IPS-11a (cell line): ENCODE measurements around the gene CLDND2.
A peak's percentile ranks its signal among the peaks of the same experiment; 100 is the strongest.

Source experiments
- H3K4me3 ChIP-seq: one replicate; pipeline ENCODE4 v1.5.1; 2013; ENCODE audit warnings: low read depth, low read length, control low read depth

The CLDND2 gene

DNA sequence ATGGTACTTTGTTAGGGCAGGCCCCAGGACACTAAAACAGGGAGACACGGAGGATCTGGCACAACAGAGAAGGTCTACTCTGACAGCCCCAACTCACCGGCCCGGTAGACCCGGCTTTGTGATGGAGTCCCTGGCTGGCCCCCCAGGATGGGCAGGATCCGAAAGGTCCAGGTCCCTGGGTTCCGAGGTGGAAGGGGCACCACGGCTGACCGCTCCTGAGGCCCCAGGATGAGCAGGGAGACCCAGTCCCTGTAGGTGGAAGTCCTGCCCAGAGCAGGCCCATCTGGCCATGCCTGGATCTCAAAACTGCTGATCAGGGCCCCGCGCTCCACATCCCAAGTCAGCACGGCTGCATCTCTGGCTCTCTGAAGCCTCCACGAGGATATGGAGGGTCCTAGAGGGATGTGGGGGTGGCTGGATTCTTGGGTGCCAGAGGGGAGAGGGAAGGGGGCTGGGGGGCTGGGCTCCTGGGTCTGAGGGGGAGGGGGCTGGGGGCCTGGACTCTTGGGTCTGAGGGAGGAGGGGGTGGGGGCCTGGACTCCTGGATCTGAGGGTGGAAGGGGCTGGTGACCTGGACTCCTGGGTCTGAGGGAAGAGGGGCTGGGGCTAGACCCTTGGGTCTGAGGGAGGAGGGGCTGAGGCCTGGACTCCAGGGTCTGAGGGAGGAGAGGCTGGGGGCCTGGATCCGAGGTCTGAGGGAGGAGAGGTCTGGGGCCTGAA is 31.5 kb downstream of the CLDND2 start:
- no peak overlapping the region for H3K4me3 ChIP-seq

DNA sequence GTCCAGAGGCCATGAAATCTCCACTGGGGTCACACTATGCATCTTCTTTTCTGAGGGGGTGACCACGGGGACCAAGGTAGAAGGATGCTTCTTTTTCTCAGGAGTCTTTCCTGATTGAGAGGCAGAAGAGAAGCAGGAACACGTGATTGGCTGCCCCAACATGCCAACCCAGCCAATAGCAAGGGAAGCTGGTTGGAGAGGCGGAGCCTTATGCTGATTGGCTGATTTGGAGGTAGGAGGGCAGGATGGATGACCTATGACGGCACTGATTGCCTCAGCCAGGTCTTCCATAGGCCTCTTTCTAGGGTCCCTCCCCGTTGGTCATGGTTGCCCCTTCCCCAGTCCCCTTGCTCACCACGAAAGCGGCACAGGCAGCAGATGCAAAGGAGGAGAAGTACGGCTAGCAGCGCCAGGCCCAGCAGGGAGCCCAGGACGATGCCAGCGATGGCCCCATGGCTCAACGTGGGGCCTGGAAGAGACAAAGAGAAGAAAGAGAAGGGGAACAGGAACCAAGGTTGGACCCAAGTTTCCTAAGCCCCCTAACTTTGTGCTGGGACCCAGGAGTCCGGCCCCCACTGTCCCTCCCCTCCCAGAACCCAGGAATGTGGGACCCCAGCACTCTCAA is 34.9 kb downstream of the CLDND2 start:
- no peak overlapping the region for H3K4me3 ChIP-seq

DNA sequence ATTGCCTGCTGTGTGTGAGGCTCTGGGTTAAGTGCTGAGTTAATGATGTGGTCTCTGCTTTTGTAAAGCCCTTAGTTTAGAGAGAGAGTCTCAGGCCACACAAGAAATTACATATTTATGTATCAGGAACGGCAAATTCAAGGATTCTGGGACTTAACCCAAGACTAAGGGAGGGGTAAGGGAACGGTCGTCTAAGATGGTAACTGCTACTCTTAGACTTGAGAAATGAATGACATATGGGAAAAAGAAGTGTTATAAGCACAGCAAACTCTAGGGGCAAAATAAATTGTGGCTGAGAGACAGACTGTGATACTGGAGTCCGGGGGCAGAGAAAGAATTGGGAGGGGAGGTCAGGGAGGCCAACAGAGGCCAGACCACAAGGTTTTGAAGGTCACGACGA is 37.1 kb downstream of the CLDND2 start:
- no peak overlapping the region for H3K4me3 ChIP-seq

DNA sequence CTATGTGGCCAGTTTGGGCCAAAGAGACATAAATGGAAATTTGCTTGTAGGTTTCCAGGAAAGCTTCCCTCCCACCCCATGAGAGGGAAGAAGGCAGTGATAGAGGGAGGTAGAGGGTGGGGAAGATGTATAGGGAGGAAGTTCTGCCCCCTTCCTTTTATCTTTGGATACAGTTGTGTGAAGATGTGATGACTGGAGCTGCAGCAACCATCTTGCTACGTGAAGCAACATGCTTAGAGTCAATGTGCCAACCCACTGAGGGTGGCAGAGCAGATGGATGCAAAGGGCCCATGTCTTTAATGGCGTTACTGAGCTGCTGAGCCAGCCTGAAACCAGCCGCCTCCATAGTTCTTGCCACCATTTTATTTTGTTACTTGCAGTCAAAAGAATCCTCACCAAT is 37.6 kb downstream of the CLDND2 start:
- no peak overlapping the region for H3K4me3 ChIP-seq

DNA sequence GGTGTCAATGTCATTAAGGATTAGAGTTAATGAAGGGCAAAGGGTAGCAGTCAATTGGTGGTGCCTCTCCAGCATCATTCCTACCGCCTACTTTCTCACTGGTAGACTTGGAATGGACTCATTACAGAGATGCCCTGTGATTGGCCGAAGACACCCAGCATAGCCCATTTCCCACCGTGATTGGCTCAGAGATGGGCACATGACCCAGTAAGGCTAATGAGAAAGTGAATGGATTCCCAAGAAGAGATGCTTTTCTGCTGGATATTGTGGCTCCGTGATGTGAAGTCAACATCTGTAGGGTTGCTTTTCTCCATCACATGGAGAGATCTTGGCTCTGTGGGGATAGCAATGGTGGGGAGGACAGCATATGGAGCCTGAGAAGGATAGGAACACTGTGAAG is 38.4 kb downstream of the CLDND2 start:
- no peak overlapping the region for H3K4me3 ChIP-seq

DNA sequence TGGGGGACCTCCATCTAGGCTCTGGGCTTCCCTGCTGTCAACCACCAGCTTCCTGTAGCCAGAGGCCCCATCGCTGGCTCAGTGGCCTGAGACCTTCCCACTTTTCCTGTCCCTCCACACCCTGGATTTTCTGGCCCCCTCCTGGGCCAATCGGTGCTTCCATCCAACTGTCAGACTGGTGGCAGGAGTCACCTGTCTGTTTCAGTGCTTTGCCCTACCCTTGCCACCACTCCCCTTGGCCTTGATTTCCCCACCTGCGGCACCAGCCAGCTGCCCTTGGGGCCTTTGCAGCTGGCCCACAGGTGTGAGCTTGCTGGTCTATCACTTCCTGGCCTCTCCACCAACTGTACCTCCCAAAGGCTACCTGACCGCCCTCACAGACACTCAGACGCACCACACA is 39.4 kb downstream of the CLDND2 start:
- H3K4me3 ChIP-seq = no peak overlapping the region

DNA sequence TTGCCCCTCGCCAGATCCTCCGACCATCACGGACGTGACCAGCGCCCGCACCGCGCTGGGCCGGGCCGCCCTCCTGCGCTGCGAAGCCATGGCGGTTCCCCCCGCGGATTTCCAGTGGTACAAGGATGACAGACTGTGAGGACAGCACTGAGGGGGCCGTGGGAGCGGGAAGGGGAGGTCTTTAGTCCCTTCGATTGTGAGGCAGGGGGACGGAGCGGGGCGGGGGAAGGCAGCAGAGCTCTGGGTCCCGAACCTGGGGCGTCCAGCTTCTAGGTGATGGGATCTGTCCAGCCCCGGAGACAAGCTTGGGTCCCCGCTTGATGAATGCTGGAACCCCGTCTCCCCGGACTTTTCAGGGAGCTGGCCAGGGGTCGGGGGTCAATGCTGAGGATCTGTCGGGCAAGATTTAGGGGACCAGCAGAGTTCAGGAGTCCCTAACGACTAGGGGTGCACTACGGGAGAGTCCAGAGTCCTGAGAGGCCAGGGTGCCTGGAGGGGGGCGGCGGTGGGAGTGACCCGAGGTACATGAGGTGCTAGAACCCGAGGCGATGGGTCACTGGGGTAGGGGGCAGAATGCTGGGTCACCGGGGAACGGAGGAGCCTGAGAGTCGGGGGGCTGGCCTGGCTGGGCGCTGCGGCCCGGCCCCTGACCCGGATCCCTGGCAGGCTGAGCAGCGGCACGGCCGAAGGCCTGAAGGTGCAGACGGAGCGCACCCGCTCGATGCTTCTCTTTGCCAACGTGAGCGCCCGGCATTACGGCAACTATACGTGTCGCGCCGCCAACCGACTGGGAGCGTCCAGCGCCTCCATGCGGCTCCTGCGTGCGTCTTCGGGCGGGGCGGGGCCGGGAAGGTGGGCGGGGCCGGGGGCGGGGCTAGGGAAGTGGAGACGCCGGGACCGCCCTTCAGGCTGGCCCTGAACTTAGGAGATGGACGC is 41.5 kb downstream of the CLDND2 start:
- H3K4me3 ChIP-seq = peak overlapping the region; percentile 39

DNA sequence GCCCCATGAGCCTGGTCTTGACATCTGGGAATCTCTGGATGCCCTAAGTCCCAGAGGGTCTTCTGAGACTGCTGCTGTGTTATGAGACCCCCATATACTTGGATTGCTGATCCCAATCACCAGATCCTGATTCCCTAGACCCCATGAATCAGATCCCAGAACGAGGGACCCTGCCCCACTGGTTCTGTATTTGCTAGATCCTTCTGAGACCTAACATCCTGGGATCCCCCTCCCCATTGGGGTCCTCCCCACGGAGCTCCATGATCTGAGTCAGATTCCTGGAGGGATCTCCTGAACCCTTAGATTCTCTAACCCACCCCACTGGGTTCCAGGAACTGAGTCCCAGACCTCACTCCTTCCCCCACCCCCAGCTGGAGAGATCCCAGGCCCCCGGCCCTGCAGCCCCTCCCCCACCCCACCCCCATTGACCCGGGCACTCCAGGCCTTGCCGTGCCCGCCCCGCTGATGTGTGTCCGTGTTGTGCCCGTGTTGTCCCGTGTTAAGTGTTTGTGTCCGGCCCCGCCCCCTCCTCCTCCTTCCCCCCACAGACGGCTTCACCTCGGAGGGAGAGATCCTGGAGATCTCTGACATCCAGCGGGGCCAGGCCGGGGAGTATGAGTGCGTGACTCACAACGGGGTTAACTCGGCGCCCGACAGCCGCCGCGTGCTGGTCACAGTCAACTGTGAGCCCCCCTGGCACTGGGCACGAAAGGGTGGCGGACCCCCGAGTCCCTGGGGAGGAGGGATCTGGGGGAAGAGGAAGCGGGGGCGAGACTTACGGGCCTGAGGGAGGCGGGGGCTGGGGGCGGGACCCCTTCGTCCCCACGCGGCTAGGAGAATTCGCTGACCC is 42.4 kb downstream of the CLDND2 start:
- H3K4me3 ChIP-seq = no peak overlapping the region

DNA sequence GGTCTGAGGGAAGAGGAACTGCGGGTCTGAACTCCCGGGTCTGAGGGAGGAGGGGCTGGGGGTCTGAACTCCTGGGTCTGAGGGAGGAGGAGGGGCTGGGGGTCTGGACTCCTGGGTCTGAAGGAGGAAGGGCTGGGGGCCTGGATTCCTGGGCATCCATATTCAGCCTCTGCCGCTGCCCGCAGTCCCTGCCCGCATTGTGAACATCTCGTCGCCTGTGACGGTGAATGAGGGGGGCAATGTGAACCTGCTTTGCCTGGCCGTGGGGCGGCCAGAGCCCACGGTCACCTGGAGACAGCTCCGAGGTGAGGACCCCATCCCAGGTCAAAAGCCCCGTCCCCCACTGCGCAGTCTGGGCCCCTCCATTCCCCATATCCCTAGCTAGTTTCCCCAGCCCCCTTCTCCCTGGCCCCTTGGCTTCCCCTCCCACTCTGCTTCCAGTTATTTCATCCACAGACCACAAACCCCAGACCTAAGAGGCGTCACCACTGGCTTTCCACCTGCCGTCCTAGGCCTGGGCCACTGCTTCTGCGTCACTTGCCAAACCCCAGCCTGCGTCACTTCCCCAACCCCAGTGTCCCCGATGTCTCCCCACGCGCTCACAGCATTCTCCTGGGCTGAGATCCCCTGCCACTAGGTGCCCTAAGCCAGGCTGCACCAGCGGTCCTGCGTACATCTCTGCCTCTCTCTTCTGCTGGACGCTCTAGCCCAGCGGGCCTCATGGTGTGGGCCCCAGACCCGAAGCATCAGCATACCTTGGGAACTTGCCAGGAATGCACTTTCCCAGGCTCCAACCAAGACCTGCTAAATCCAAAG is 43.4 kb downstream of the CLDND2 start:
- H3K4me3 ChIP-seq = no peak overlapping the region

DNA sequence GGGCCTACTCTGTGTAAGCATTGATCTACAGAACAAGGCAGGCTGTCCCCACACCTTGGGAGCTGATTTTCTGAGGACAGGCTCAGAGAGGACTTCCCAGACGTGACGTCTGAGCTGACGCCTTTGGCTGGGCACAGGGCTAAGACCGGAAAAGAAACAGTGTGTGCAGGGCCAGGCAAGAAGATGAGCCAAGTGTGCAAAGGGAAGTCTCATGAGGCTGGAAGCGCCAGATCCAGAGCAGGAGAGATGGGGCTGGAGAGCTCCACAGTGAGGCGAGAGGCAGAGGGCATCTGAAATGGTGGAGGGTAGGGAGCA is 44.7 kb downstream of the CLDND2 start:
- no peak overlapping the region for H3K4me3 ChIP-seq

DNA sequence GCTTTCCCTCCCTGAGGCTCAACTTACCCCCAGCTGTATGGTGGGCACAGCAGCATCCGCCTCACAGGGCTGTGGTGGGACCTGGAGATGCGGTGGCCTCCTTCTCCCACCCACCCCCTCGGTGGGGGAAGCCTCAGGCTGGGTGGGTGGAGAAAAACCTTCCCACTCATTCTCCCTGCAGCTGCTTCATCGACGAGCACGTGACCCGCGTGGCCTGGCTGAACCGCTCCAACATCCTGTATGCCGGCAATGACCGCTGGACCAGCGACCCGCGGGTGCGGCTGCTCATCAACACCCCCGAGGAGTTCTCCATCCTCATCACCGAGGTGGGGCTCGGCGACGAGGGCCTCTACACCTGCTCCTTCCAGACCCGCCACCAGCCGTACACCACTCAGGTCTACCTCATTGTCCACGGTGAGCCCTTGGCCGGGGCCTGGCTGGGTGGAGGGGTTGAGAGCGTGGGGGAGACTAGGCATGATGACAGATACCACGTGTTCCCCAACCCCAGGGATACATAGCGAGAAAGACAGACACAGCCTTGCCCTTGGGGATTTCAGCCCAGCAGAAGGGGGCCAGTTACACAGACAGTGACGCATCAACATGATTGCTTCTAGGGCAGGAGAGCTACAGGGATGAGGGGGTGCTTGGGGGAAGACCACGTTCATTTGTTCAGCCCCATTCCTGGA is 45.2 kb downstream of the CLDND2 start:
- no peak overlapping the region for H3K4me3 ChIP-seq

DNA sequence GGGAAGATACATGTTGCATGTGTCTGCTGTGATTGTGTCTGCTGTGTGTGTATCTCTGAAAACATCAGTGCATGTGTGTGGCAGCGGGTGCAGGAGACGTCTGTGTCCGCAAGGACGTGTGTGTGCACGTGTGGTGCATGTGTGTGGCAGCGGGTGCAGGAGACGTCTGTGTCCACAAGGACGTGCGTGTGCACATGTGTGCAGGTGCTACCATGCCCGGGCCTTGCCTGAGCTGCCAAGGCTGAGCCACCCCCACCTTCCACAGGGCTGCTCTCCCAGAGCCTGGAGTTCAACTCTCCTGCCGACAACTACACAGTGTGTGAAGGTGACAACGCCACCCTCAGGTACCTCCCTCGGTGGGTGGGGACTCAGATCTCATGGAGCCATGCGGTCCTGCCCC is 47.0 kb downstream of the CLDND2 start:
- H3K4me3 ChIP-seq = no peak overlapping the region

DNA sequence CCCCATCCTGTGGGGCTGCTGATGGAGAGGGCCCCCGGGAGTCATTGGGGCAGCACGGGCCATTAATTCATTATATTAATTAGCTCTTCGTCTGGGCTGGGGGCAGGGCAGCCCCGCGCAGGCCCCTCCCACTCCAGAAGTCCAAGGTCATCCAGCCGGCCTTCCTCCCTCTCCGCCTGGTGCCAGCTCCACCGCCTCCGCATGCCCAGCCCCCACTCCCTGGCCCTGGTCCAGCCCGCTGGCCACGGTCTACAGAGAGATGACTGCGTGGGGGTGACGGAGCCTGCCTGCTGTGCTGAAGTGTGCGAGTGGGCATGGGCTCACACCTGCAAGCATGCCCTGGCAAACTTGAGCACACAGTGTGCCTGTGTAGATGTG is 48.5 kb downstream of the CLDND2 start:
- H3K4me3 ChIP-seq = no peak overlapping the region

DNA sequence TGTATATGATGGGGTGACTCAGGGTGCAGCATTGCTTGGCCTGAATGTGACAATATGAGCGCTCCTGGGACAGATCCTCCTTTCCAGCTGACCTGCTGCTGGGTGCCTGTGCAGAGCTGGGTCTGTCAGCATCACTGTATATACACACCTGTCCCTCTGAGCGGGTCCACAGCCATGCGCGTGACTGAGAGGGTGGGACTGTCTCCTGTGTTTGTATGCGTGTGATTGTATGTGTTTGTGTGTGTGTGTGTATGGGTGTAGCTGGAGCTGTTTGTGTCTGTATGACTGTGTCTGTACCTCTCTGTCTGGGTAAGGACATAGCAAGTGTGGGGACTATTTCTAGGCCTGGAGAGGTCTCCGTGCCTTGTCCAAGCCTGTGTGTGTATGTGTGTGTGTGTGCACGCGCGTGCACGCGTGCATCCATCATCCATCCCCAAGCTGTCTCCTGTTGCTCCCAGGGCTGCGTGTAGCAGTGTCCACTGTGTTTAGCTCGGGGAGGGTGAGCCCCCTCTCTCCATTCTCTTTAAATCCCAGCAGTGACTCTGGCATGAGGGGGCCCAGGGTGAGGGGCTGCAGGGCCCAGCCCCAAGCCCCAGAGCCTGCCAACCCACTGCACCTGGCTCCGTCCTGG is 49.0 kb downstream of the CLDND2 start:
- no peak overlapping the region for H3K4me3 ChIP-seq

DNA sequence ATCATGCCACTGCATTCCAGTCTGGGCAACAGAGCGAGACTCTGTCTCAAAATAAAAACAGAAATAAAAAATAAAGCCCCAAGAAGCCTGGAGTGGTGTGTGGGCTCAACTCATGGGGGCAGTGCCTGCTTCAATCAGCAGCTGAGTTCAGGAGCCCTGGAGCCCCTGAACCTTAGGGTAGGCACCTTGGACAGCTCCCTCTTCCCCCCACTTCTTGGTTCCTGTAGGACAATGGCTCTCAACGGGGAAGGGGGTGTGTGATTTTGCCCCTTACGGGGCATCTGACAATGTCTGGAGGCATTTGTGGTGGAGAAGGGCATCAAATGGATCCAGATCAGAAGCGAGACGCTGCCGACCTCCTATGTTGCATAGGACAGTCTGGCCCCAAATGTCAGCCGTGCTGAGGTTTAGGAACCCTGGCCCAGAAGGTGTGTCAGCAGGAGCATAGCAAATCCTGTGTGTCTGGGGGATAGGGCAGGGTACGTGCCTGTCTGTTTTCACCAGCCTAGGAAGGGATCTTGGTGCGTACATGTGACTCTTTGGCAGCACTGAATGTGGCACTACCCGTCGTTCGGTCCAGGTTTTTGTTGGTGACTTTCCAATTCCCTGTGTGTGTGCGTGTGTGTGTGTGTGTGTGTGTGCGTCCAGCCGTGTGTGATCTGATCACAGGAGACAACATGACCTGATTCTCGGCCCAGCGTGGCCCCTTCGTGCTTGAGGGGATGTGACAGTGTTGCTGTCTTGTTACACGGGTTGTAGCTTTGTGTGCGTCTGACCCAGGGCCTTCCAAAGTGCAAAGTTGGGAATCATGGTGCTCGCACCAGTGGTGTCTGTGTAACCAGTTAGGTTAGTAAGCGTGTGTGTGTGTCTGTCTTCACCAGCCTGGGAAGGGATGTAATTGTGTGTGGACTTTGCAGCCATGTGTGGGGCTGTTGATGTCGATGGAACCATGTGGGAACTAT is 49.8 kb downstream of the CLDND2 start:
- no peak overlapping the region for H3K4me3 ChIP-seq

DNA sequence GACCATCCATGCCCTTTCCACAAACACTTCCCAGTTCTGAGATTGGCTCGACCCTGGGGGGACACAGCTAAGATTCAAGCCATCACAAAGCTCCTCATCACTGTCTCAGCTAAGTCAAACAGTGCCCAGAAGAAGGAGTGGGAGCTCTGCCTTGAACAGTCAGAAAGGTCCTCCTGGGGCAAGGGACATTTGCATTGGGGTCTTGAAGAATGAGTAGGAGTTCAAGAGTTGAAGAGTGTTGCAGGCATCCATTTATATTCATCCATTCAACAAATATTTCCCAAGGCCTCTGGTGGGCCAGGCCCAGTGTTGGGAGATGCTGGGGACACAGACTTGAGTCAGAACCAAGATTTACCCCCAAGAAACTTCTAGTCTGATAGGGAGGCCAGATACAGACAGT is 50.8 kb downstream of the CLDND2 start:
- H3K4me3 ChIP-seq = no peak overlapping the region

DNA sequence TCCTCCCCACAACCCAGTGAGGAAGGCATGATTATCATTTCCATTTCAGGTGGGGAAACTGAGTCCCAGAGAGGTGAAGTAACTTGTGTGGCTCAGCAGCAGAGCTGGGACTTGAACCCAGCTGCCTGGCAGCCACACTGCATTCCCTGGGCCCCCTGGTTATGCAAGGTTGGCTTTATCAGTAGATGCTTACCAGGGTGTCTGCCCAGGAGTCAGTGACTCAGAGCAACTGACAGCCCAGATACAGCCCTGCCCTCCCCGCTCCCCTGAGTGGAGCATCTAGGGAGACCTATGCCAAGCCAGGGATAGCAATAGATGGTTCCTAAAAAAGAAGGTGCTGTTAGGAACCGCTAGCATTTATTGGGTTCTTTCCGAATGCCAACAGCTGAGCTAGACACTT is 51.4 kb downstream of the CLDND2 start:
- no peak overlapping the region for H3K4me3 ChIP-seq
